Loucy (cell line): Measurements from ENCODE around the gene CCDC88A.

ENCODE experiments used
- H2AFZ ChIP-seq: fragments of 200-600 bp; sonication (generic); 2 replicates; pipeline ENCODE4 v1.6.0; 2016; ENCODE audit warnings: antibody characterized with exemption, mild to moderate bottlenecking, low read length, moderate library complexity
- H3F3A ChIP-seq: fragments of 200-600 bp; 2 replicates; pipeline ENCODE4 v1.6.0; 2016; ENCODE audit warnings: antibody characterized with exemption, low read depth, mild to moderate bottlenecking
- H3K27me3 ChIP-seq: fragments of 200-600 bp; sonication (generic); 2 replicates; pipeline ENCODE4 v1.6.1; 2014; ENCODE audit warnings: low read length, mild to moderate bottlenecking; ENCODE audit not compliant: insufficient read depth, poor library complexity, severe bottlenecking
- H3K36me3 ChIP-seq: fragments of 200-600 bp; sonication (generic); 2 replicates; pipeline ENCODE4 v1.6.1; 2016; ENCODE audit warnings: low read length; ENCODE audit not compliant: insufficient read depth
- H3K4me1 ChIP-seq: fragments of 200-600 bp; sonication (generic); 2 replicates; pipeline ENCODE4 v1.5.1; 2014; ENCODE audit warnings: low read length, mild to moderate bottlenecking; ENCODE audit not compliant: insufficient read depth, poor library complexity, severe bottlenecking
- H3K4me2 ChIP-seq: fragments of 200-600 bp; sonication (generic); 2 replicates; pipeline ENCODE4 v1.6.0; 2014; ENCODE audit warnings: antibody characterized with exemption, low read length, low read depth, mild to moderate bottlenecking; ENCODE audit not compliant: poor library complexity, severe bottlenecking
- H3K4me3 ChIP-seq: fragments of 200-600 bp; sonication (generic); 2 replicates; pipeline ENCODE4 v1.5.1; 2014; ENCODE audit warnings: low read length, mild to moderate bottlenecking, mixed read lengths; ENCODE audit not compliant: poor library complexity, severe bottlenecking
- H3K79me2 ChIP-seq: fragments of 200-600 bp; sonication (generic); 2 replicates; pipeline ENCODE4 v1.6.1; 2014; ENCODE audit warnings: low read length; ENCODE audit not compliant: insufficient read depth
- H3K9ac ChIP-seq: fragments of 200-600 bp; sonication (generic); 2 replicates; pipeline ENCODE4 v1.6.0; 2014; ENCODE audit warnings: mild to moderate bottlenecking, low read depth, low read length, moderate library complexity; ENCODE audit not compliant: poor library complexity, severe bottlenecking
- H3K9me2 ChIP-seq: fragments of 200-600 bp; sonication (generic); replicated peaks from 2 replicates; pipeline ENCODE4 v1.6.1; 2016; ENCODE audit warnings: low read depth, low read length, mixed read lengths
- H3K9me3 ChIP-seq: fragments of 200-600 bp; sonication (generic); 2 replicates; pipeline ENCODE4 v1.6.1; 2014; ENCODE audit warnings: mild to moderate bottlenecking, antibody characterized with exemption, low read length, low read depth; ENCODE audit not compliant: insufficient read depth
- H4K20me1 ChIP-seq: fragments of 200-600 bp; sonication (generic); 2 replicates; pipeline ENCODE4 v1.6.0; 2014; ENCODE audit warnings: antibody characterized with exemption, low read length, mild to moderate bottlenecking; ENCODE audit not compliant: insufficient read depth, poor library complexity, severe bottlenecking
- CTCF ChIP-seq: fragments of 200-600 bp; sonication (generic); conservative IDR thresholded peaks from 2 replicates; pipeline ENCODE4 v1.5.1; 2014; ENCODE audit warnings: mild to moderate bottlenecking, antibody characterized with exemption, low read length
- EZH2phosphoT487 ChIP-seq: fragments of 200-600 bp; IDR thresholded peaks from 2 replicates; pipeline ENCODE4 v1.6.1; 2018; ENCODE audit warnings: antibody characterized with exemption, mild to moderate bottlenecking, moderate library complexity, borderline replicate concordance

The CCDC88A gene

GRCh38 chr2:55301277-55301676, 118.4 kb downstream of the CCDC88A start:
- H3K79me2 ChIP-seq, result no peaks in the 10 kb centered on the region
- H2AFZ ChIP-seq, result no peak overlapping the region
- H3K4me3 ChIP-seq, result no peak overlapping the region
- H3K9ac ChIP-seq, result no peak overlapping the region
- H3K36me3 ChIP-seq, result peaks cover 71% of the 10 kb centered on the region
- H4K20me1 ChIP-seq, result no peaks in the 10 kb centered on the region
- no peaks in the 10 kb centered on the region for H3K9me2 ChIP-seq
- no peak overlapping the region for H3K4me2 ChIP-seq
- H3K9me3 ChIP-seq, result no peaks in the 10 kb centered on the region
- H3F3A ChIP-seq, result no peaks in the 10 kb centered on the region; the same call in 1 of the 2 replicates
- TF ChIP-seq EZH2phosphoT487 (no peak), CTCF (no peak)
- no peaks in the 10 kb centered on the region for H3K4me1 ChIP-seq
- no peaks in the 10 kb centered on the region for H3K27me3 ChIP-seq

DNA sequence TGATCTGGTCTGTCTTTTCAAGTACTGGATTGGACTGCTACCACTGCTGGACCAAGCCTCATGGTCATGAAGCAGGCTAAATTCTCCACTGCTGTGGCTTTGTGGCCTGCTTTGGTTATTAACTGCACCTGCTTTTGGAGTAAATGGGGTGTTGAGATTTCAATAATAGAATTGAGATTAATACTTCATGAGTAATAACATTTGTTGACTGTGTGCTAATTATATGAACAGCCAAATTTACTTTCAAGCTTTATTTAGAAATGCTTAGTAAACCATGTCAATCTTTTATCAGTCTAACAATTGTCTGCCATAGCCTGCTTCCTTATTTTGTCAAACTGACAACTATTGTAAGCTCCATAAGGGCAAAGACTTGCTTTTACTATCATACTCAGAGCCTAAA, 123.3 kb downstream of the CCDC88A start:
- TF ChIP-seq CTCF (no peak), EZH2phosphoT487 (no peak)
- Histone ChIP-seq H3K79me2 (no peaks in the 10 kb centered on the region), H3K36me3 (peaks cover 73% of the 10 kb centered on the region), H3K9ac (no peak overlapping the region), H3K4me2 (no peak overlapping the region), H3K4me3 (no peak overlapping the region), H2AFZ (no peak overlapping the region), H3K9me2 (no peaks in the 10 kb centered on the region), H4K20me1 (no peaks in the 10 kb centered on the region), H3K9me3 (no peaks in the 10 kb centered on the region), H3K27me3 (no peaks in the 10 kb centered on the region), H3K4me1 (no peaks in the 10 kb centered on the region), H3F3A (no peaks in the 10 kb centered on the region; the same call in 1 of the 2 replicates)

GRCh38 chr2:55283083-55283482, 136.6 kb downstream of the CCDC88A start:
- no peaks in the 10 kb centered on the region for H3K9me2 ChIP-seq
- H3K4me2 ChIP-seq, result peak overlapping the region; percentile 97
- H2AFZ ChIP-seq, result no peak overlapping the region
- H3K27me3 ChIP-seq, result no peaks in the 10 kb centered on the region
- peaks cover 3% of the 10 kb centered on the region; the same call in 1 of the 2 replicates for H3F3A ChIP-seq
- H3K9ac ChIP-seq, result peak overlapping the region; percentile 91
- H3K9me3 ChIP-seq, result no peaks in the 10 kb centered on the region
- TF ChIP-seq CTCF, result no peak
- TF ChIP-seq EZH2phosphoT487, result no peak
- H3K4me3 ChIP-seq, result peak overlapping the region; percentile 94
- no peaks in the 10 kb centered on the region for H4K20me1 ChIP-seq
- no peaks in the 10 kb centered on the region for H3K36me3 ChIP-seq
- H3K4me1 ChIP-seq, result peaks cover 19% of the 10 kb centered on the region
- H3K79me2 ChIP-seq, result peaks cover 6% of the 10 kb centered on the region
